CD4-positive, alpha-beta T cell treated with Interleukin-4 for 1 hour (primary cell): Measurements from ENCODE around the gene DIP2C.
"Not testable (repeated sequence)": the region's sequence is repeated elsewhere in the genome, so short reads cannot be mapped to it uniquely, and the experiment has no call there.

ENCODE experiments used
- DNase-seq, 2 donors: peaks; one replicate each; pipeline ENCODE4 v3.0.0-alpha.2; 2020 to 2022

Gene DIP2C

DNA sequence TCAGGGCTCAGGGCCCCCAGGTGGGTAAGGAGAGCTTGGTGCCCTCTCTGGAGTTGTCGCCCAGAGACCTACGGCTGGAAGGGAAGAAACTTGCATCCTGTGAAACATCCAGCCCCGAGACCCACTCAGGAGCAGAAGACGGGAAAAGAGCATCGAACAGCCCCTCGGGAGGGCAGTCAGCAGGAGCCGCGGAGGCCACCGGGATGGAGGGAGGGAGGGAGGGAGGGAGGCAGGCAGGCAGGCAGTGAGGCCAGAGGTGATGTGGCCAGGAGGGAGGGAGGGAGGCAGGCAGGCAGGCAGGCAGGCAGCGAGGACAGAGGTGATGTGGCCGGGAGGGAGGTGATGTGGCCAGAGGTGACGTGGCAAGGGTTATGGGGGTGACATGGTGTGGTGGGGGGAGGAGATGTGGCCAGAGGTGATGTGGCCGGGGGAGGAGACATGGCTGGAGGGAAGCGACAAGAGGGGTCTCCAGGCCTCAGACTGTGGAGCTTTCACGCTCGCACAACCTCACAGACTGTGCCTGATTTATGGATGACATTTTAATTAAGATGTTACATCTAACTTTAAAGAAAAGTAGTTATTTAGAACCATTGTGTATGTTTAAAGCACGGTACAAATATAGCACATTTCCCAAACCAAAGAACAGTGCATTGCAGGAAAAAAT is 141.1 kb downstream of the DIP2C start:
- no peak for DNase-seq

DNA sequence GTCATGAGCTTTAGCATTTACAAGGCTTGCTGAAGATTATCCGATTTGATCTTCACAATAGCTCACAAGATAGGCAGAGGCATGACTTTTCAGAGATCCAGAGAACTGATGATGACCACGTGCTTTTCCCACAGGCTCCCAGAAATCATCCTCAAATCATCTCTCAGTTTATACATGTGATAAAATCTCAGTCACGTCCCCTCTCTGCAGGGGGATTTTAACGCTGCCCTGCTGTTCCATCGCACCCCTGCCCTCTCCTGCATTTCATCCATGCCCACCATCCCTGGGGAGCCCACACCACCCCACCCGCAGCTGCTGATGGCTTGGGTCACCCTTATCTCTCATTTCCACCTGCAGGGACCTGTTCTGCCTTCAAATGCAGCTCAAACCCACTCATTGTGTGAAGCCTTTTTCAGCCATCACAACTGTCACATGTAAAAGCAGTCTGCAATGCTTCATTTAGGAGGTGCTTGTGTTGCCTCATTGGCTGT is 141.8 kb downstream of the DIP2C start:
- no peak for DNase-seq

DNA sequence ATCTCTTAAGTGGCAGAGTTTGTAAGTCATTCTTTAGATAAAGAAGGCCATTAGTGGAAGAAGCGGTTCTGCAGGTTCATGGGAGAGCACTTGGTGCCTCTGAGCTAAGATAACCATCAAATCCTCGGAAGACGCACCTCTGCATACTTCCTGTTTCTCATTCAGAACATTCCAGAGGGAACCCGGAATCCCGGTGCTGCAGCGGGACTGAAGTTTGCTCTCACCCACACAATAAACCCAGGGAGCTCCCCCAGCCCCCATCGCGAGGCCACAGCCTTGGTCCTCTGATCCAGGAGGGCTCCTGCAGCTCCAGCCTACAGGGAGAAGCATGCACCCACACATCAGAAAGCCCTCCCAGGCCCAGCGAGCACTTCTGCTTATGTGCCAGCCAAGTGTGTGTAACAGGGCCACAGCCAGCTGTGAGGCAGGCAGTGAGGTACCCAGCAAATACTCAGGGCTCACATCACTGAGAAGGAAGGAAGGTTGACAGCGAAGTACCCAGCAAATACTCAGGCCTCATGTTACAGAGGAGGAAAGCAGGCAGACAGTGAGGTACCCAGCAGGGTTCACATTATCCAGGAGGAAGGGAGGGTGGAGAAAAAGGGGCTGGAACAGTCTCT is 142.4 kb downstream of the DIP2C start:
- DNase-seq = no peak

DNA sequence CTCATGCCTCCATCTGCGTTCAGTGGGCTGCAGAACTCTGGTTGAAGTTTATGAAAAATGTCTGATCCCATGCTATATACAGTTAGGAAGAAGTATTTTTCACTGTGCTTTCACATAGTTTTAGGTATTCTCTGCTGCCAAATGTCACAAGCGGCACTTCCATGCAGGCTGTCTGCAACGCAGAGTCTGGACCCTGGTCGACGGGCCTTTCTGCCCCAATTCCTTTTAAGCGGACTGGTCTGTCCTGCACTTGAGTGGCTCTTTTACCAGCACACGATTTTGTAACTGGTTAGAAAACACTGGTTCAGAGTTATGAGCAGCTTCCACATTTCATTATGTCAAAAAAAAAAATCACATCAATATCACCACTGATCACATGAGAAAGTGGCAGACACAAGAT is 143.0 kb downstream of the DIP2C start:
- DNase-seq = no peak

DNA sequence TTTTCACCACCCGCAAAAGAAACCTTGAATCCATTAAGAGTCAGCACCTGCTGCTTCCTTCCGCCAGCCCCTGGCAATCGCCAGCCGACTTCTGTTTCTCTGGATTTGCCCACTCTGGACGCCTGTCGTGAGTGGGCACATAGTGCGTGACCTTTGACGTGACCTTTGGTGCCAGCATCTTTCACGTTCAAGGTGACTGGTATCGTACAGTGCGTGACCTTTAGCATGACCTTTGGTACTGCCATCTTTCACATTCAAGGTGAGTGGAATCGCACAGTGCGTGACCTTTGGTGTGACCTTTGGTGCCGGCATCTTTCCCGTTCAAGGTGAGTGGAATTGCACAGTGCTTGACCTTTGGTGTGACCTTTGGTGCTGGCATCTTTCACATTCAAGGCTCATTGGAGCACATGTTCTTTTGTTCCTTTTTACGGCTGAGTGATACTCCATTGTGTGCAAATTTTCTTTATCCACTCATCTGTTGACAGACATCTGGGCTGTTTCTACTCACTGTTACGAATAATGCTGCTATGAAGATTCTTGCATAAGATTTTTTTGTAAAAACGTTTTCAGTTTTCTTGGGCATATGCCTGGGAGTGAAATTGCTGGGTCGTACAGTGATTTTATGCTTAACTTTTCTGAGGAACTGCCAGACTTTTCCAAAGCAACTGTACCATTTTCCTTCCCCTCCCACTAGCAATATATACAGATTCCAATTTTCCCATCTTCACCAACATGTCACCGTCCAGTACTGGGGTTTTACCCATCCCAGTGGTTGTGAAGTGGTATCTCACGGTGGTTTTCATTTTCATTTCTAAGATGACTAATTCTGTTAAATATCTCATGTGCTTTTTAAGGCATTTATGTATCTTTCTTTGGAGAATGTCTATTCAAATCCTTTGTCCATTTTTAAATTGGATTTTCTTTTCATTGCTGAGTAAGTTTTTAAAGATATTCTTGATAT is 145.3 kb downstream of the DIP2C start:
- no peak for DNase-seq

DNA sequence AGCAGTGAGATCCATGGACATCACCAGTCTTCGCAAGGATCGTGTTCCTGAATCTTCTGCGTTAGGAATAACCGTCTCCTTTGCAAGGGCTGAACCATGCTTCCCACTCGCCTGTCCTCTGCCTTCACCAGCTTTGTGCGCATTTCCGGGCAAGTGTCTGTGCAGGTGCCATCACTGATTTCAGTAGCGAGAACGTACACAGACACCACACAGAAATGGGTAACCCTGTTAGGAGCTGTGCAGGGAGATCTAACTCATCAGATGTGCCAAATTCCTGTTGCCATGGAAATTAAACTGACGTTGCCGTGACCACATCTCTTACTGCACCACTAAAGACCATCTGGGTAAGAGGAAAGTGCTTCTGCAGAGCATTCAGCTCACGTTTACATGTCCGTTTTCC is 146.3 kb downstream of the DIP2C start:
- DNase-seq = no peak

DNA sequence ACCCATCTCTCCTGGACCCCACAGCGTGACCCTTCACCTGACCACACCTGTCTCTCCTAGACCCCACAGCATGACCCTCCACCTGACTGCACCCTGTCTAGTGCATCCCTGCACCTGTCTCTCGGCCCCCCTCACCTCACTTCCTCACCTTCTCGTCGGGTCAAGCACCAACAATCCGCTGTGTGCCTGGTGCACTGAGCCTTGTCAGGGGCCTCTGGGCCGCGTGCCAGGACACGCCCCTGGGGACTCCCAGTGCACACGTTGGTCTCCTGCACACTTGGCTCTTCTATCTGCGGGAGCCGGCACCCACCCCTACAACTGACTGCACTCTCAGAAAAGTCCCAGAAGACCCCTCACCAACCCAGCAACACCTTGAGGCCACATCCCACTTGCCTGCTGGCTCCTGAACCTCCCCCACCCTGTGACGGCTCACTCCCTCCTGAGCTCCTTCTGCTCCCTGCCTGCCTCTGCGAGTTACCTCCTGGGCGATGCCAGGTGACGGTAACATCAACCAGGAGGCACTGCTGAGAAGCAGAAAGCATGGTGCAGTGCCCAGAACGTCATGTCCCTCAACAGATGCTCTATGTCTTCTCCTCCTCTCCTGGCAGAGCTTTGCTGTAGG is 147.6 kb downstream of the DIP2C start:
- DNase-seq = no peak

DNA sequence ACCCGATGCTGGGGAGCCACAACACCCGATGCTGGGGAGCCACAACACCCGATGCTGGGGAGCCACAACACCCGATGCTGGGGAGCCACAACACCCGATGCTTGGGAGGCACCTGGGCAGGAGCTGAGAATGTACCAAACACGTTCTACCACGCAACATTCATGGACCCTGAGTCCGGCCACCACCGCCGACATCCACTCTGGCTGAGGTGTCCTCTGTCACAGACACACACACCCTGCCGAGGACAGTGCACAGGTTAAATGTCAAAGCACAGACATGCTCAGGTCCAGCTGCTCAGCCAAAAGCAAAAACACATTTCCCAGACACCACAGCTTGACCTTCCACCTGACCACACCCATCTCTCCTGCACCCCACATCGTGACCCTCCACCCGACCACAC is 148.4 kb downstream of the DIP2C start:
- DNase-seq = no peak

DNA sequence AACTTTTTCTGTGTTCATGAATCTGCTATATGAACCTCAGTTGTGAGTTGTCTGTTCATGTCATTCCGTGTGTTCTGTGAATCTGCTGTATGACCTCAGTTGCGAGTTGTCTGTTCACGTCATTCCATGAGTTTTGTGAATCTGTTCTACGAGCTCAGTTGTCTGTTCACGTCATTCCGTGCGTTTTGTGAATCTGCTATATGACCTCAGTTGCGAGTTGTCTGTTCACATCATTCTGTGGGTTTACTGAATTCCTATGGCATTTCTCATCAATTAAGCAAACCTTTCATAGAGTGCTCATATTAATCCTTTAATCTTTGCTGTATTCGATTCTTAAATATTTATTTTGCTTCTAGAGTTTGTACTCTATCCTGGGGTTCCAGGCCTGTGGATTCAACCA is 150.6 kb downstream of the DIP2C start:
- DNase-seq = no peak

DNA sequence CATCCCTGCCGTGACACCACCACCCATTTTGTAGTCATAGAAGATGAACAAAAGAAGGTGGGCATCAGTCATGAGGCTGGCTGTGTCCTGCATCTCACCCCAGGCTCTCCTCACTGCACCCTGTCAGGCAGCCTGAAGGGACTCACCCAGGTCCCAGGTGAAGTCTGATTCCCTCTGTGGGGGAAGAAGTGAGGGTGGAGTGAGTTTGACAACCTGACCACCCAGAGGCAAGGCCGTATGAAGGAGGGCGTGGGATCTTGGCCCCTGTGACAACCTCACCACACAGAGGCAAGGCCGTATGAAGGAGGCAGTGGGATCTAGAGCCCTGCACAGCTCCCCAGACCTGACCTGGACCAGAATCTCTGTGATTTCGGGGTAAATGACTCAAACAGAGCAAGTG is 152.5 kb downstream of the DIP2C start:
- no peak for DNase-seq

DNA sequence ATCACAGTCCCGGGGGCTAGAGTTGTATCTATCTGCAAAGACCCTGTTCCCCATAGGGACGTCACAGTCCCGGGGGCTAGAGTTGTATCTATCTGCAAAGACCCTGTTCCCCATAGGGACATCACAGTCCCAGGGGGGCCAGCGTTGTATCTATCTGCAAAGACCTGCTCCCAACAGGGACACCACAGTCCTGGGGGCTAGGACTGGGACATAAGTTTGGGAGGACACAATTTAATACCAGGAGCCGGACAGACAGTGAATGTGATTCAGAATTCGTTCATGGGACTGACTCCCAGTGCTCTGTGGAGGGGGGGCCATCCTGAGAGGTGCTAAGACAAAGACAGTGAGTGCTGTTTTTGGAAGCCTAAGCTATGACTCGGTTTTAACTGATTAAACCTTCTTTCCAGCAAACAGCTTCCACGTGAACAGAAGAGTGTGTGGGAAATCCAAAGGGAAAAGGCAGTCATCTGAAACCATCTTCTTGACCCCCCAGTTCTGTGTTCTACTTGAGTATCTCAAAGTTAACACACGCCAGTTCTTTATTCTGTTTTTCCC is 153.0 kb downstream of the DIP2C start:
- no peak for DNase-seq

DNA sequence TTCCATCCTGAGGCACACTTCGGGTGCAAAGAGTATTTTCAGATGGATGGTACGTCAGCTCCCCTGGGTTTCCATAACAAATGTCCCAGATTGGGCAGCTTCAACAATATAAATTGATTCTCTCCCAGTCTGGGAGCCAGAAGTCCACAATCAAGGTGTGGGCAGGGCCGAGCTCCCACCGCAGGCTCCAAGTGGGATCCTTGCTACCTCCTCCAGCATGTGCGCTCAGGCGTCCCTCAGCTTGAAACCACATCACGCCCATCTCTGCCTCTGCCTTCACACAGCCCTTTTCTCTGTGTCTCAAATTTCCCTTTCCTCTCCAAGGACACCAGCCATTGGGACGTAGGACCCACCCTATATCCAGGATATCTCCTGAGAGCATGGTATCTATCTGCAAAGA is 153.5 kb downstream of the DIP2C start:
- no peak for DNase-seq

DNA sequence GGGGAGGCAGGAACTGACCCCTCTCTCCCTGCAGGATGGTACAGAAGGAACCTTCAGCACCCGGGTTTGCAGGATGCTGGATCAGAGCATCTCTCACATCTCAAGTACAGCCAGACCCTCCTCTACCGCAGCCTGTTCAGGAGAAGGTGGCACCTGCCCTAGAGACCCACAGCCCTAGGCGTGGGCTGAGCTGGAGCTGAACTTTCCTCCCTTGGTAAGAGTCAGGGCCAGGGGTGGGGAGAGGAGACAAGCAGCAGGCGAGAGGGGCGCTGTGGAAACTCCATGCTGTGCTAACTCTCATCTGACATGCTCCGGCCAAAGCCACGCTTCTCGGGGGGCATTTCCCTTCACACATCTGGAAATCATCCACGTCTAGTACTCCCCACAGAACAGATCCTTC is 154.4 kb downstream of the DIP2C start:
- no peak for DNase-seq

DNA sequence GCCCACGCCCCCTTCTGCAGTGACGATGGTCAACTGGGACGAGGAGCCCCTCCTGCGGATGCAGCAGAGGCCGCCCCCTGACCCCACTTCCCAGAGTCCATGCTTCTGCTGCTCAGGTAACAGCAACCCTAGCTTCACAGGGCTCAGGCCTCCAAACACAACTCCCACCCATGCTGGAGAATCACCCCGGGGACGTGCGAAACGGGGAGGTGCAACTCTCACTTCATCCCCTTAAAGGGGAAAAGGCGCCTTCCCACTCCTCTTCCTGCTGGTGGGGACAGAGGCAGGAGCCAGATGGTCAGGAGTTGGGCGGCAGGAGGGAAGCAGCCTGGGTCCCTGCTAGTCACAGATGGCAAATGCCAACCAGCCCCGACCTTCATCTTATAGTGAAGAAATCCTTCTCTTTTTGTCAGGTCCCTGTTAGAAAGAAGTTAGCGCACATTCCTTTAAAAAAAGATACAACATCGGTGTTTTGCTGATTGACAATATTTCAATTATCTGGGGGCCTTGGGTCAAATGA is 155.4 kb downstream of the DIP2C start:
- no peak for DNase-seq

DNA sequence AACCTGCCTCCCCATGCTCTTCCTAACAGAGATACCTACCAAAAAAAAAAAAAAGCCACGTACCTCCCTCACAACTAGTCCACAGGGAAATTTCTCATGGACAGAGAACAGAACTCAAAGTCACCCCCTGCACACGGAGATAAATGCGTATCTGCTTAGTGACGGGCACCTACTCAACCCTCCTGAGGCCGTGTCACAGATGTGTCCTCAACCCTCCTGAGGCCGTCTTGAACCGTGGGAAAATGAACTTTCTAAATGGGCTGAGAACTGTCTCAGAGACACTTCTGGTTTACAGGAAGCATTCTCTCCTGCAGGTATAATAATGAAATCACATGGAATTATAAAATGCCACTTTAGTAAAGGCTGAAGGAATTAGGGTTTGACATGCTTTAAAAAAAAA is 155.9 kb downstream of the DIP2C start:
- DNase-seq = no peak

DNA sequence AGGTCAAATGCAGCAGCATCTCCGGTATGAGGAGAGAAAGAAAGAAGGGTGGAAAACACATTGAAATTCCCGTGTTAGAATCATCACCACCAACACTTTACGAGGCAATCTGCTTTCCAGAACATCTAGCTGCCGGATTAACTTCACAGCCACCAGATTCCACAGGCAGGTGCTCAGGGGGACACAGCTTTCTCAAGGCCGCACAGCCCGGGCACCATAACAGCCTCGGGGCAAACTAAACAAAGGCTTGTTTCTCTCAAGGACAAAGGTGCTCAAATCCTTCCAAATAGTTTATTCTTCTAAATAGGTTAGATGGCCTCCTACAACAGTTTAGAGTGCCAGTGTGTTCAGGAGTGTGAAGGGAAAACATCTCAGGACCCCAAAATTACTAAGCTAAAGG is 156.3 kb downstream of the DIP2C start:
- no peak for DNase-seq

DNA sequence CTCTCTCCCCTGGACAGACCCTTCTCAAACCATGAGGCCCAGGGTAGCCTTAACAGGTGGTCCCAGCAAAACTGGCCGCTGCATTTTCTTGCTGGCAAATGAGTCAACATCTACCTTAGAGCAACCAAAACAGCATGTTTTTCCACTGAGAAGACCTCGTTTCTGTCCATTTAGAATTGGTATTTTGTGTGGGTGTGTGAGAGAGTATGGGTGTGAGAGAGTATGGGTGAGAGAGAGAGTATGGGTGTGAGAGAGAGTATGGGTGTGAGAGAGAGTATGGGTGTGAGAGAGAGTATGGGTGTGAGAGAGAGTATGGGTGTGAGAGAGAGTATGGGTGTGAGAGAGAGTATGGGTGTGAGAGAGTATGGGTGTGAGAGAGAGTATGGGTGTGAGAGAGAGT is 157.1 kb downstream of the DIP2C start:
- not testable (repeated sequence) for DNase-seq

DNA sequence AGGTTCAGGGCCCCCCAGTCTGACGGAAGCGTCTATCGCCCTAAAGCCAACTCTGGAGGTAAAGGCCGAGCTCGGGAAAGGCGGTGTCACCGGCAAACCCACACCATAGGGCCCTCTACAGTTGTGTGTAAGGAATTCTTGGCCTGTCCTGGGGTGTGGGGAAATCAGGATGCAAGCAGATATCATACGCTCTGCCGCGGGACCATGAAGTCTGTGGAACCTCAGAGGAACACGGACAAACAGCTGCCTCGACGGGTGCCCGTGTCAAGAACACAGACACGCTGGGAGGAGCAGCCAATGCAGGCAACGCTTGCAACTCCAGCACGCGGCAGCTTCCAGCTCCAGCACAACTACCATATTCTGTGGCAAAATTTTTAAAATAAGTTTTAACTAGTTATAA is 157.9 kb downstream of the DIP2C start:
- no peak for DNase-seq

DNA sequence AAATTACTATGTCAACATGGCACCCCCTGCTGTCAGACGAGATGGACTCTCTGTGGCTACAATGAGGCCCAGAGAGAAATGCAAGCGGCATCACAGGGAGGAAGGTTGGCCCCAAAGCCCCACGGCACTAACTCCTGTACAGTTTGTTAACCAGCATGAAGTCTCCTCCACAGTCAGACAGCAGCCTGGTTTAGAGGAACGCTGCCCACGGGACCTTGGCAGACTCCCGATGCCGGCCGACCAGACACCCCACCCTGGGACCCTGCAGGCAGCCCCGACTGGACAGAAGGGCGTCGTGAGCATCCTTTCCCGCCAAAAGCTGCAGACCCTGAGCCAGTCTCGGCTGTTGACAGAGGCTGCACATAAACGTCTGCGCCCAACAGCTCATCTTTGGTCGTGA is 158.8 kb downstream of the DIP2C start:
- DNase-seq = peak in 1 of 2 donors; percentile 2

DNA sequence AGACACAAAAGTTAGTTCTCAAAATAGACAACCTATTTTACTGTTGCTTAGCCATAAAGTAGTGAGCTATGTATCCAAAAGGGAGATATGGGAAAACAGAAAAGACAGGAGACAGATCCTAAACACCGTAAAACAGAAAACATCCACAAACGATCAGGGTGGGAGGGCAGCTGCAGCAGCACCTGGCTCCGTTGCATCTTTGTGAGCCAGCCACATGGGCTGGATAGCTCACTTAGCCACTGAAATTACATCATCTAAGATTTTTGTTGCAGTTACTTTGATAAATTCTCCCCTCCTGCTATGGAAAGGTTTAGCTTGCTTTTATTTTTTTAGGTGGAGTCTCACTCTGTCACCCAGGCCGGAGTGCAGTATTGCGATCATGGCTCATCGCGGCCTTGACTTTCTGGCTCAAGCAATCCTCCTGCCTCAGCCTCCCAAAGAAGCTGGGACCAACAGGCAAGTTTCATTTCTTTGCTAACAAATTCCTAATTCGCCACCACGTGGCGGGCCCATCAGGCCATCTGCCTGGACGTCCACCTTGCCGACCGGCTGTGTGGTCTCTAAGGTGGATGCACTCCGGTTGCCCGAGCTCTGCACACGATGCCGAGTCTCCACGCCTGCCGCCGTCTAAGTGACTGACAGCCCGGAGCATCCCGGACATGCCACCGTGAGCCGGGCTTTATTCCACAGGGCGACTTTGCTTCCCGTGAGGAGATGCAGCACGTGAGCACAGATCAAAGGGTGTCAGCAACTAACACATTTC is 159.8 kb downstream of the DIP2C start:
- DNase-seq = no peak

DNA sequence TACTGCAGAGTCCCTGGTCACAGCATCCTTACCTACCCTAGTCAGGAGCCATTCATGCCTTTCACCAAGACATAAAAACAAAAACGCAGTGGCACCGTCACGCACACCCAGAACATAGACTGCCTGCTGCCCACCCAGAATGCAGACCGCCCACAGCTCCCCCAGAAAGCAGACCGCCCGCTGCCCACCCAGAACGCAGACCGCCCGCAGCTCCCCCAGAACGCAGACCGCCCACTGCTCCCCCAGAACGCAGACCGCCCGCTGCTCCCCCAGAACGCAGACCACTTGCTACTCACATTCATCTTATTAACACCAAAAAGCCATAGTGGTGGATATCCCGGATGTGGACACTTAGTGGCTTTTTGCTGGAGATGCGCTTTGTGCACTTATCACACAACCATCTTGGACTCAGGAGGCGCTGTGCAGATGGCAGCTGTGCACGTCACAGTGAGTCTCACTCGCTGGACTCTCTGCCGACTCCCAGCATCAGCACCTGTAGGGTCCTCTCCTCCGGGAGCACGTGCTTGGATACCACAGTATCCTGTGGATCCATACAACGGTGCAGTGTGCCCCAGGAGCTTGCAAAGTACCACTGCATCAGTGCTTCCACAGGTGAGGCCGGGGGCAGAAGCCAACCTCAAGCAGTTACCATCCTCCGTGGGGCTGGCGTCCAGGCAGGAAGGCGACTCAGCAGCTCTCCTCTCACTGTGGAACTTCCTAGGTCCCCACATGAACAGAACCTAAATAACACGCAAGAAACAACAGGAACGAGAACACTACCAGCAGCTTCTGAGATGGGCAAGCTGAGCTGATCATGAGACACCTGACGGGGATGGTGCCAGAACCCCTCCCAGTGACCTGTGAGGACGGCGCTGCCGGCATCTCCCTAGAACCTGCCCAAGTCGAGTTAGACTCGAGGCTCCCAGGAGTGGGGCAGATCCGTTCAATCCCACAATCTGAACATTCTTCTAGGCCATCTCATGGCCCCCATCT is 161.0 kb downstream of the DIP2C start:
- no peak for DNase-seq
